ENCODE results near the gene CERS6. TPM values are rescaled to one million over a fixed set of nuclear protein-coding genes. Genes with fewer than 3 reads are reported as not detected.

The CERS6 gene
- total and polyA plus RNA-seq, 2 of the 8 experiments (the other 6 are each of a cell fraction or from before 2014, with no cell fraction given) = 6.8 to 28.2 TPM

GRCh38 chr2:168604252-168604651 is 148.2 kb downstream of the CERS6 start:
- peaks cover 10 to 16% of the 10 kb centered on the region in 2 experiments for H3K9me3 ChIP-seq (ENCODE audit: insufficient read depth in 2 of 2, low read depth in 1 of 2, low read length in 1 of 2)
- no peak overlapping the region for H2BK15ac ChIP-seq (ENCODE audit: low read length)
- H3K23me2 ChIP-seq (ENCODE audit: low read depth, low read length) = no peaks in the 10 kb centered on the region
- H3K4me3 ChIP-seq (ENCODE audit: extremely low read depth in 1 of 4, insufficient read depth in 2 of 4, low read depth in 3 of 4, low read length in 4 of 4) = no peak overlapping the region
- H3K4me1 ChIP-seq (replicated peaks in 1 of 4; ENCODE audit: control insufficient read depth in 3 of 4, insufficient read depth in 4 of 4, low read length in 3 of 4) = peaks cover 0 to 4% (median 1%) of the 10 kb centered on the region in 4 experiments; a peak in 2 of 7 replicates
- H3K79me1 ChIP-seq (ENCODE audit: low read depth, low read length) = no peaks in the 10 kb centered on the region
- H4K8ac ChIP-seq (ENCODE audit: extremely low read depth, insufficient read depth, low read length) = no peak overlapping the region
- H3K27me3 ChIP-seq (replicated peaks in 1 of 4; ENCODE audit: control insufficient read depth in 3 of 4, extremely low read depth in 1 of 4, insufficient read depth in 3 of 4, low read length in 3 of 4) = no peaks in the 10 kb centered on the region
- FAIRE-seq (no peak), DNase-seq (ENCODE audit: low read depth in 1 of 2, low spot score in 2 of 2) (no peak)
- H3K4ac ChIP-seq (replicated peaks; ENCODE audit: insufficient read length, low read depth, low read length) = no peak overlapping the region
- H3K23ac ChIP-seq (ENCODE audit: insufficient read length) = no peak overlapping the region
- H2BK12ac ChIP-seq (ENCODE audit: low read depth, low read length) = no peak overlapping the region
- H3K14ac ChIP-seq (ENCODE audit: insufficient read length) = no peak overlapping the region
- no peak overlapping the region for H3K56ac ChIP-seq (replicated peaks; ENCODE audit: insufficient read length, low read depth, low read length)
- H2BK120ac ChIP-seq (replicated peaks; ENCODE audit: low read depth, low read length) = no peak overlapping the region
- 84% methylated on average over 2 of the region's 2 CpGs; no CpG with 5 or more reads in 1 of the 2 experiments for WGBS, 2 experiments (ENCODE audit: extremely low coverage in 1 of 2, insufficient coverage in 1 of 2, insufficient read length in 1 of 2, insufficient replicate concordance in 2 of 2, low coverage in 1 of 2, low lambda C conversion rate in 2 of 2, missing lambda C conversion rate in 1 of 2)
- H4K91ac ChIP-seq (replicated peaks; ENCODE audit: insufficient read length, low read length) = no peak overlapping the region
- H2AFZ ChIP-seq (ENCODE audit: low read length) = no peak overlapping the region
- peaks cover 0 to 27% of the 10 kb centered on the region in 2 experiments; a peak in 1 of 4 replicates for H3K79me2 ChIP-seq (ENCODE audit: control insufficient read depth in 1 of 2, insufficient read depth in 2 of 2, low read length in 2 of 2)
- no peak overlapping the region for H2AK5ac ChIP-seq (ENCODE audit: low read depth, low read length)
- no peak overlapping the region for H3K4me2 ChIP-seq (ENCODE audit: insufficient read depth in 1 of 2, low read depth in 2 of 2, low read length in 2 of 2)
- no peak overlapping the region for H2BK20ac ChIP-seq (ENCODE audit: low read length)
- H2BK5ac ChIP-seq (ENCODE audit: low read depth, low read length) = no peak overlapping the region
- H4K20me1 ChIP-seq (replicated peaks in 1 of 2; ENCODE audit: control insufficient read depth in 1 of 2, insufficient read depth in 2 of 2, low read length in 2 of 2) = no peaks in the 10 kb centered on the region
- no peak overlapping the region for H4K5ac ChIP-seq (ENCODE audit: insufficient read length, low read depth, low read length)
- no peak overlapping the region for H3K27ac ChIP-seq (ENCODE audit: low read depth, low read length)
- ChIA-PET POLR2A (ENCODE audit: partially characterized antibody) (no interaction called here), CTCF (ENCODE audit: partially characterized antibody) (interaction anchor here (1.2 kb wide), 1 partner anchor 54 kb away, joined by 4 read pairs; no protein-coding TSS in a partner anchor)
- H3K9ac ChIP-seq (replicated peaks in 1 of 4; ENCODE audit: extremely low read depth in 1 of 4, low read depth in 3 of 4, low read length in 3 of 4) = no peak overlapping the region
- peaks cover 0 to 16% (median 0%) of the 10 kb centered on the region in 4 experiments; a peak in 3 of 8 replicates for H3K36me3 ChIP-seq (ENCODE audit: control insufficient read depth in 2 of 4, insufficient read depth in 4 of 4, low read length in 3 of 4)
- H3K18ac ChIP-seq (ENCODE audit: extremely low read depth, low read length) = no peak overlapping the region
- TF ChIP-seq POU5F1 (IDR thresholded peaks at IDR 0.05; ENCODE audit: low read depth, low read length) = no peak
